Stimulated activated naive CD8-positive, alpha-beta T cell treated with anti-CD3 and anti-CD28 coated beads, Interleukin-15, amount 100 ng/mL, for 72 hours (primary cell): ENCODE results near the gene CDH4.

ENCODE experiments used
- ATAC-seq: fragments of 150-1000 bp; cut with Tn5 transposase; 2 replicates; pipeline ENCODE4 v1.10.0; 2021; ENCODE audit warnings: mild to moderate bottlenecking, moderate library complexity
- DNase-seq, 2 donors: peaks; one replicate each; pipeline ENCODE4 v3.0.0; 2021 to 2022
- H3K27ac Mint-ChIP-seq, 2 donors: one replicate each; pipeline ENCODE4 v1.8.0; 2022; ENCODE audit warnings: mild to moderate bottlenecking in 2 of 2, mixed read lengths in 2 of 2, moderate library complexity in 2 of 2
- H3K27me3 Mint-ChIP-seq: one replicate; pipeline ENCODE4 v1.8.0; 2022; ENCODE audit warnings: mixed read lengths
- H3K4me1 Mint-ChIP-seq: one replicate; pipeline ENCODE4 v1.8.0; 2022; ENCODE audit warnings: mild to moderate bottlenecking, mixed read lengths
- H3K4me3 Mint-ChIP-seq, 2 donors: one replicate each; pipeline ENCODE4 v1.8.0; 2022; ENCODE audit warnings: mild to moderate bottlenecking in 2 of 2, mixed read lengths in 2 of 2, moderate library complexity in 1 of 2
- H3K9me3 Mint-ChIP-seq, 2 donors: one replicate each; pipeline ENCODE4 v1.8.0; 2022; ENCODE audit warnings: mixed read lengths in 2 of 2

The CDH4 gene

DNA sequence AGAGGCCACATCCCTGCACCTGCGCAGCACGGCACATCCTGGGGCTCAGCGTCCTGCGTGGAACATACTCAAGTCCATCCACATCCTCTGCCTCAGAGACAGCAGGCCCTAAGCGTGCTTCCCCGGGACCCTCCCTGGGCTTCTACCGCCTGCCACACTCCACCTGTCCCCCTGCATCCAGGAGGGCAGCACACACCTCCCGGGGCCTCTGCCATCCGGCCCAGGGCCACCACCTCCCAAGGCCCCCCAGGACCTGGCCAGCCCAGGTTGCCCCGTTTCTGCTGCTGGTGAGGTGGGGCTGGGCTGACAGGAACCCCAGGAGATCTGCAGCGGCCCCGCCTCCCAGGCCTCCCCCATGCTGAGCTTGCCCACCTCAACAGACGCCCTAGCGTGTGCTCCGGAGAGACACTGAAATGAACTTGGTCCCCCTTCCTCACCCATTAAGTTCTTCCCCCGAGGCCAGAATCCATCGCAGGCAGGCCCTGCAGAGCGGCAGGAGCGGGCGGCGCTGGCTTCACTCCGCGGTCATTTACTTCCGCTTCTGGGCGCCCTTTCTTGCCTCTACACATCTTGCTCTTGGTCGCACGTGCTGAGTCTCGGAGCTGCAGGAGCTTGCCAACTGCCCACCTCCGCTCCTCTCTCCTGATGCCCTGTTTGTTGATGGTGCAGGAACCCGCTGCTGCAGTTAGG lies 578.3 kb downstream of the CDH4 start:
- no peaks in the 10 kb centered on the region for H3K9me3 Mint-ChIP-seq

DNA sequence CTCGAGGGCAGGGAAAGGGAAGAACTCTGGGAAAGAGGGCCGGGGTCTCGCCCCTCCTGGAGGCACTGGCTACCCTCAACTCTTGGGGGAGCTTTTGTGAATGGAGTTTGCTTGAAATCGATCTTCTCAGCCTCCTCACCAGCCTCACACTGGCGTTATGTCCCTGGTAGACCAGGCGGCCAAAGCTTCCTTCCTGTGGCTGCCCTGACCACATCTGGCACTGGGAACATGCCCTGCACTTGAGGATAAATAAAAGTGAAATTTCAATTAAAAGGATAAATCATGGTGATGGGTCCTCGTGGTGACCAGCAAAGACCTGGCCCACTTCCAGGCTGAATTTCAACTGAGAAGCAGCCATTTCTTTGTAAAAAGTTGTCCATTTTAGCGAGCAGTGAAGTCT lies 578.9 kb downstream of the CDH4 start:
- H3K4me3 Mint-ChIP-seq: no peak overlapping the region
- ATAC-seq (no peak), DNase-seq (no peak)
- no peaks in the 10 kb centered on the region for H3K4me1 Mint-ChIP-seq
- H3K27me3 Mint-ChIP-seq: peaks cover 20% of the 10 kb centered on the region
- H3K27ac Mint-ChIP-seq: no peak overlapping the region
- no peaks in the 10 kb centered on the region for H3K9me3 Mint-ChIP-seq

More for the DNA sequence above, 578.3 kb downstream of the CDH4 start:
- DNase-seq: no peak
- Mint-ChIP-seq H3K27me3 (peaks cover 20% of the 10 kb centered on the region), H3K4me3 (no peak overlapping the region), H3K4me1 (no peaks in the 10 kb centered on the region), H3K27ac (no peak overlapping the region)
- ATAC-seq: no peak

DNA sequence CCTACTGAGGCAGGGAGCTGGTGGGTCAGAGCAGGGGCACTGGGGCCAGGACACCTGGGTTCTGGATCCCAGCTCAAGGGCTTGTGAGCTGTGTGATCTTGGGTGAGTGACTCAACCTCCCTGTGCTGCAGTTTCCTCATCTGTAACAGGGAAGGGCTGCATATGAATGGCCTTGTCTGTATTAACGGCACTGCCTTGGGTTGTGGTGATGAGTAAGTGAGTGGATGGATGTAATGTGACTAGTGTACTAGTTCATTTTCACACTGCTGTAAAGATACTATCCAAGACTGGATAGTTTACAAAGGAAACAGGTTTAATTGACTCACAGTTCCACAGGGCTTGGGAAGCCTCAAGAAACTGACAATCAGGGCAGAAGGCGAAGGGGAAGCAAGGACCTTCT lies 580.1 kb downstream of the CDH4 start:
- no peaks in the 10 kb centered on the region for H3K4me1 Mint-ChIP-seq
- no peak for DNase-seq
- peaks cover 20% of the 10 kb centered on the region for H3K27me3 Mint-ChIP-seq
- ATAC-seq: no peak
- no peak overlapping the region for H3K27ac Mint-ChIP-seq
- H3K4me3 Mint-ChIP-seq: no peak overlapping the region
- H3K9me3 Mint-ChIP-seq: no peaks in the 10 kb centered on the region

DNA sequence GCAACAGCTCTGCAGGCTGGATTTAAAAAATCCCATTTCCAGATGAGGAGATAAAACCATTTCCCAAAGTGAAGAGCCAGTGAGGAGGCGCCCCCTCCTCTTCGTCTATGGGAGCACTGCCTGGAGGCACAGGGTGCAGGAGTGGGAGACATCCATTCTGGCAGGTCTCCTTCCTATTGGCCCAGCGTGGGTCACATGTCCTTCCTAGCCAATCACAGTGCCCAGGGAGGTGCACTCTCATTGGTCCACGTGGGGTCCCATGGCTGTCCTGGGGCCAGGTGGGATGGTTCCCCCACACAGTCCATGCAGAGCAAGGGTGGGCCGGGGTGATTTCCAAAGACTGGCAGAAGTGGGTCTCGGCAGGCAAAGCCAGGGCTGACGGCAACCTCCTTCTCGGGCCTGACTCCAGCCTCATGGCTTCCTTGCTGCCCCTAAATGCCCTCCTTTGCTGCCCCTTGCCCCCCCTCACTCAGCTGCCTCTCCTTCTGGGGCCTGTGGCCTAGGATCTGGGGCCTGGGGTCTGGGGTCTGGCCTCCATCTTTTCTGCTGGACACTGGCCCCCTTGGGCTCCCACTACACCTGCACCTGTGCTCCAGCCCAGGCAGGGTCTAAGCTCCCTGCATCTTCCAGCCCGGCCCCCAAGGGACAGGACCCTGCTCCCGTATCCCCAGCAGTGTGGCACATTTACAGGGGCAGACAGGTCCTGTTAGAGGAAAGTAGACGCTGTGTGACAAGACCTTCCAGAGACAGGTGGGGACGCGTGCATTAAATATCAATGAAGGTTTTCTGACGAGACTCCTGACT lies 581.9 kb downstream of the CDH4 start:
- no peak for DNase-seq
- Mint-ChIP-seq H3K9me3 (no peaks in the 10 kb centered on the region), H3K4me1 (no peaks in the 10 kb centered on the region), H3K27ac (no peak overlapping the region), H3K27me3 (peaks cover 20% of the 10 kb centered on the region), H3K4me3 (no peak overlapping the region)
- ATAC-seq: no peak

DNA sequence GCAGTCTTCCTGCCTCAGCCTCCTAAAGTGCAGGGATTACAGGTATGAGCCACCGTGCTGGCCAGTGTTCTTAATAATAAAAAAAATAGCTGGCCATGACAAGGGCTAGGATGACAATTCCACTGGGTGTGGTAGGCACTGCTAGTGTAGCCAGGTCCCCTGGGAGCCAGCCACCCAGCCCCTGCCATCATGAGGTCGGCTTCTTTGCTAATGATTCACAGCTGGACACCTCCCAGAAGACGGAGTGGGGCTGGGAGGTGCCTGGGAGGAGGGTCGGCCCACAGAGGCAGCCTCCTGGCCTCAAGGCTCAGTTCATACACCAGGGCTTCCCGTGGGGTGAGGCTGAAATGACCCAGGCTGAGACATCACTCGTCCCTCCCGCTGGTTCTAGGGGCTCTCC lies 583.2 kb downstream of the CDH4 start:
- H3K9me3 Mint-ChIP-seq: no peaks in the 10 kb centered on the region
- no peak overlapping the region for H3K4me3 Mint-ChIP-seq
- H3K27ac Mint-ChIP-seq: no peak overlapping the region
- no peak for DNase-seq
- peaks cover 18% of the 10 kb centered on the region for H3K27me3 Mint-ChIP-seq
- no peak for ATAC-seq
- no peaks in the 10 kb centered on the region for H3K4me1 Mint-ChIP-seq

DNA sequence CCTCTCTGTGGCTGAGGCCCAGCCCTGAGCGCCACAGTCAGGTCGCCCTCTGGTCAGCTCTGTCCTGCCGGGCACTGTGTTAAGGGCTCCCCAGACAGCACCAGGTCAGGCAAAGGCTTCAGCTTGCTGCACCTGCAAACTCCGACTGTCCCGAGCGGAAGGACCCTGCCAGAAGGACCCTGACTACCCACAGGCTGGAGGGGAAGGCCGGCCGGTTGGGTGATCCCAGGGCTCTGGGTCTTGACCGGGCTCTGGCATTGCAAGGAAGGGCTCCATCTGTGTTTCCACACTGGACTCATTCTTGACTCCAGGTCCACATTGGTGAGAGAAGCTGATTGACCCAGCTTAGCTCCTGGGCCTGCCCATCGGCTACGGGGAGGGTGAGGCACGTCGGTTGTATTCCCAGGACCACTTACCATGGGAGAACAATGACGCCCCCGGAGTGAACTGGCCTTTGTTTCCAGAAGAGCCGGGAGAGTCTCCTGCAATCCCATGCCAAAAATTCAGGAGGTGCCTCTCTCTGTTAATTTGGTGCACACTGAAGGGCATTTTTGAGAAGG lies 583.8 kb downstream of the CDH4 start:
- Mint-ChIP-seq H3K4me1 (no peaks in the 10 kb centered on the region), H3K27ac (no peak overlapping the region), H3K4me3 (no peak overlapping the region), H3K9me3 (no peaks in the 10 kb centered on the region), H3K27me3 (peaks cover 12% of the 10 kb centered on the region)
- DNase-seq: no peak
- ATAC-seq: no peak

DNA sequence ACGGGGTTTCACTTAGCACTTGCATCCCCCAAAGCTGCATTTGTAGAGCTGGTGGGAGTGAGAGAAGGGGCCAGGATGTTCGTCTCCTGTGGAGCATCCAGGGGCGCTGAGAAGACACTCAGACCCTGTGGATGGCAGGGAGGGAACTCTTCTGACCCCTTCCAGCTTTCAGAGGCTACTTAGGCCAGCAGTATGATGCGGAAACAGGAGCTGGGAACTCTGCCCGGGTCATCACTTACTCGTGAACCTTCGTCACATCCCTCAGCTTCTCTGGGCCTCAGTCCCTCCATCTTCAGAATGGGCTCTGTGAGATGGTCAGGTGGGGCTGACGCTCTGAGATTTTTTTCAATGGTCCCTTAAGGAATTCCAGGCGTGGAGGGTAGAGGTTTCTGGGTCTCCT lies 585.1 kb downstream of the CDH4 start:
- no peaks in the 10 kb centered on the region for H3K9me3 Mint-ChIP-seq
- DNase-seq: no peak
- H3K4me3 Mint-ChIP-seq: no peak overlapping the region
- H3K27ac Mint-ChIP-seq: no peak overlapping the region
- ATAC-seq: no peak
- H3K4me1 Mint-ChIP-seq: no peaks in the 10 kb centered on the region
- H3K27me3 Mint-ChIP-seq: peaks cover 4% of the 10 kb centered on the region

DNA sequence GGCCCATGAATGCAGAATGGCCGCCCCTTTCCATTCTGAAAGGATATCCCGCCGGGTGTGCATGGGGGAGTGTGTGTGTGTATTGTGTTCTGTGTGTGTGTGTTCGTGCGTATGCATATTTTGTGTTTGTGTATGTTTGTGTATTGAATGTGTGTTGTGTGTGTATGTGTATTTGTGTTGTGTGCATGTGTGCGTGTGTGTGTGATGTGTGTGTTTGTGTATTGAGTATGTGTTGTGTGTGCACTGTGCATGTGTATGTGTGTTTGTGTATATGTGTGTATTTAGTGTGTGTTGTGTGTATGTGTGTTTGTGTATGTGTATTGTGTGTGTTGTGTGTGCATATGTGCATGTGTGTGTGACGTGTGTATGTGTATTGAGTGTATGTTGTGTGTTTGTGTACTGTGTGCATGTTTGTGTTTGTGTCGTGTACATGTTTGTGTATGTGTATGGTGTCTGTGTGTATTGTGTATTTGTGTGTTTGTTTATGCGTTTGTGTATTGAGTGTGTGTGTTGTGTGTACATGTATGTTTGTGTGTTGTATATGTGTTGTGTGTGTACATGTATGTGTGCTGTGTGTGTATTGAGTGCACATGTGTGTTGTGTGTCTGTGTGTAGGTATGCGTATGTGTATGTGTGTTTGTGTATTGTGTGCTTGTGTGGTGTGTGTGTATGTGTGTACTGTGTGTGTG lies 587.3 kb downstream of the CDH4 start:
- H3K4me3 Mint-ChIP-seq: no peak overlapping the region
- no peaks in the 10 kb centered on the region for H3K27me3 Mint-ChIP-seq
- no peaks in the 10 kb centered on the region for H3K4me1 Mint-ChIP-seq
- ATAC-seq (no peak), DNase-seq (no peak)
- H3K27ac Mint-ChIP-seq: no peak overlapping the region
- no peaks in the 10 kb centered on the region for H3K9me3 Mint-ChIP-seq

DNA sequence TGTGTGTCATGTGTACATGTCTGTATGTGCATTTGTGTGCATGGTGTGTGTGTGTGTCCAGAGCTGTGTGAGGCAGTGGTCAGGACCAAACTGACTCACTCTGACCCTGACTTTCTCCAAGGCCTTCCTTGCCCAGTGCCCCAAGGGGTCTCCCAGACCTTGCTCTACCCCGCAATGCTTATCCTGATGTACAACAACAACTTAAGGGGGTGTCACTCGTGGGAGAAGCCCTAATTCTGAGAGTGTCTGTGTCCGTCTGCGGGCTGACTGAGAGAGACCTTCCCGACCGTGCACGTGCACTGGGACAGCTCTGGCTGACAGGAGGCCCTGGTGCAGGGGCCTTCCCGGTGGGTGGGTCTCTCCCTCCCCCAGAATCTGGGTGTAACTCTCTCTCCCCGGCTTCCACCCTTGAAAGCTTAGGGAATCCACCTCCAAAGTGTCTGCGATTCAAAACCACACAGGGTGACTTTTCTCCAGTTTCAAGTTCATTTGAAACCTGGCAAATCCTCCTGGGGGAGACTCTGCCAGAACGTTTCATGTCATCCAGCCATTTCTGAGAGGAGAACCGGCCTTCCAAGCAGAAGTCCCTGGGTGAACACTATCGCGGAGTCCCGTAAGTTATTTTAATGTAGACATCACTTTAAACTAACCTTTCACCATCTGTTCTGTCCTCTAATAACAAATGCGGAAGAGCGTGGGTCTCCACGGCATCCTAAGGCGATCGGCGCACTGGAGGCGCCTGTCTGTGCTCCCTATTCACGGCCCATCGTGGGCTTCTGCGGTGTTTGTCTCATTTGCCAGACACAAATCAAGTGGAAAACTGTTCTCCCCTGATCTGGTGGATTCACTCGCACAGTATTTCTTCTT lies 588.1 kb downstream of the CDH4 start:
- no peak for ATAC-seq
- DNase-seq: no peak
- H3K4me3 Mint-ChIP-seq: no peak overlapping the region
- no peaks in the 10 kb centered on the region for H3K9me3 Mint-ChIP-seq
- H3K27me3 Mint-ChIP-seq: no peaks in the 10 kb centered on the region
- H3K4me1 Mint-ChIP-seq: no peaks in the 10 kb centered on the region
- H3K27ac Mint-ChIP-seq: no peak overlapping the region

DNA sequence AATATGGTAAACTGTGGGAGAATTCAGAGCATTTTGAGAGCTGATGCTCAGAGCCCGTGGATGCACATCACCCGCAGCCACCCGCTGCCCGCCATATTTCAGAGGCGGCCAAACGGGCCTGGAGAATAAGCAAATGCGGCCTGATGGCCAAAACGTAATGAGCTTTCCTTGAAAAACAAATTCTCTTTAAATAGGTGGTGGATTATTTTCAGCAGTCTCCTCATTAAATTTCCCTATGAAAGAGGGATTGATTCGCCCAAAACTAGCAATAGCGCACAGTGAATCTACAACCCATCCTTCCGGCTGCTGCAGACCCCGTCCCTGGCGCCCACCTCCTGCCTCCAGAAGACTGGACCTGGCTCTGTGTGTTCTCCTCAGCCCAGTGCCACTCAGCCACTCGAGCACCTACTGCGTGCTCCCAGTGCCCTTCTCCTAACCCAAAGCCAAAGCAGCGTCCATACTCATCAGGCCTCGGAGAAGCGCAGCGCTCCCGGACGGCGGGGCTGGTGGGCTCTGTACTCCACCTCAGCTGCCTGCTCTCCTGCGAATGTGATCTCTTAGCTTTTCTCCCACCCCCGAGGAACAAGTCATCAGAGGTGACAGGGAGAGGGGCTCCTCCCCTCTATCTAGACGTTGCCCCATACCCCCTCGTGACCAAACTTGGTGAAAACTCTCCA lies 588.9 kb downstream of the CDH4 start:
- DNase-seq (no peak), ATAC-seq (no peak)
- Mint-ChIP-seq H3K27ac (peak overlapping the region in 1 of 2 donors; percentile 6), H3K27me3 (no peaks in the 10 kb centered on the region), H3K4me3 (no peak overlapping the region), H3K9me3 (no peaks in the 10 kb centered on the region), H3K4me1 (no peaks in the 10 kb centered on the region)

DNA sequence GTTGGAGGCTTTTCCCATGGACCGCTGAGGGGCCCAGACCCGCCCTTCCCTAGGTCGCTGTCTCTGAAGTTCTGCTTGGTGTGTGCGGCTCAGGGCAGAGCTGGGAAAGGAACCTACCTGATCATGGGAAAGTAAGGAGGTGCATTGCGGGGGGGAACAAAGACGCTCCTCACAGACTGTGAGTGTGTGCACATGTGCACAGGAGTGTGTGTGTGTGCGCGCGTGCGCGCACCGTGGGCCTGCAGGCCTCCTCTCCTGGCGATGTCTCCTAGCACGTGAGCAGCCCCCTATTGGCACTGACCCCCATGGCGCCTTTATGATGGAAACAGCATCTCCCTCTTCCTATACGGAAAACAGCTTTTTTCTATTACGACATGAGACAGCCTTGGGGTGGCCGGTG lies 589.5 kb downstream of the CDH4 start:
- H3K9me3 Mint-ChIP-seq: no peaks in the 10 kb centered on the region
- no peaks in the 10 kb centered on the region for H3K4me1 Mint-ChIP-seq
- DNase-seq (no peak), ATAC-seq (no peak)
- peak overlapping the region in 1 of 2 donors; percentile 6 for H3K27ac Mint-ChIP-seq
- H3K27me3 Mint-ChIP-seq: no peaks in the 10 kb centered on the region
- H3K4me3 Mint-ChIP-seq: no peak overlapping the region

DNA sequence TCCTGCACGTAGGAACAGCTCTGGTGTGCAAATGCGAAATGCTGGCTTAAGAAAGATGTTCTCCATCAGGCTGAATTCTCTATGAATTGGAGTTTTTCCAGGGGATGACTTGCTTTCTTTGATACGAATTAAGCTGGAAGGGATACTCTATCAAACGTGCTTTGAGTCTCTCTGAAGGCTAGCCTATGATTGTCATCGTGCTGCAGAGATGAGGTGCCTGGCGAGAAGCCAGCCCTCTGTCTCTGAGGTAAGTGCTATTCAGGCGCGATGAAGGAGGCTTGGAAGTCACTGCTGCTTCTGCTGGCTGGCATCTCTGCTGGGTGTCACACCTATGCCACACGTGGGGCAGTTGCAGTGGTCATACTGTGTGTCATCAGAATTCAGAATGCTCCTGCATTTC lies 589.9 kb downstream of the CDH4 start:
- no peaks in the 10 kb centered on the region for H3K9me3 Mint-ChIP-seq
- DNase-seq: no peak
- no peaks in the 10 kb centered on the region for H3K27me3 Mint-ChIP-seq
- no peak for ATAC-seq
- no peak overlapping the region for H3K27ac Mint-ChIP-seq
- no peaks in the 10 kb centered on the region for H3K4me1 Mint-ChIP-seq
- no peak overlapping the region for H3K4me3 Mint-ChIP-seq

DNA sequence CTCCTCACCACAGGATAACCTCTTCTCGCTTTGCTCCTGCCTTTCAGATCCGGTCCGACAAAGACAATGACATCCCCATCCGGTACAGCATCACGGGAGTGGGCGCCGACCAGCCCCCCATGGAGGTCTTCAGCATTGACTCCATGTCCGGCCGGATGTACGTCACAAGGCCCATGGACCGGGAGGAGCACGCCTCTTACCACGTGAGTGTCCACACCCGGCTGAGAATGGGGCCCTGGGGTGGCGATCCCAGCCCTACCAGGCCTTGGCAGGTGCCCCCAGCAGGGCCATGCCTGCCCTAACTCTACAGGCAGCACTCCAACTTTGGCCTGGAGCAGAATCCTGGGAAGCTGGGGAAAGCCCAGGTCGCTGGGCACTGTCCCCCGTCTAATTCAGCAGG lies 592.6 kb downstream of the CDH4 start:
- ATAC-seq (no peak), DNase-seq (no peak)
- no peaks in the 10 kb centered on the region for H3K9me3 Mint-ChIP-seq
- H3K4me3 Mint-ChIP-seq: no peak overlapping the region
- no peak overlapping the region for H3K27ac Mint-ChIP-seq
- H3K27me3 Mint-ChIP-seq: no peaks in the 10 kb centered on the region
- H3K4me1 Mint-ChIP-seq: no peaks in the 10 kb centered on the region

DNA sequence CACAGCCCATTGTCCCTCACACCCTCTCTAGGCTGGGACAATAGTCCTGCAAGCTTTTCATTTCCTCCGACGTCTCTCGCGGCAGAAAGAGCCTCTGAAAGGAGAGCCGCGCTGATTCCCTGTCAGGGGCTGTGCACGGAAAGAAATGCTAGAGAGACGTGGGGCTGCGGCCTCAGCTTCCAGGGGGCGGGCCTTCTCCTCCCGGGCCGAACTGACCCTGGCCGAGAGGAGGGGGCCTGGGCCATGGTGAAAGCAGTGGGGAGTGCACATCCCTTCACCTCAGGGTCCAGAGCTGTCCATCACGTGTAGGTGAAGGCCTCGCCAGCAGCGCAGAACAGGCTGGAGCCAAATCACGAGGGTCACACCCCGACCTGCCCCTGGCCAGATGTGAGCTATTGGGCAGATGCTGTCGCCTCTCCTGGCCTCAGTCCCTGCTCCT lies 593.2 kb downstream of the CDH4 start:
- ATAC-seq (no peak), DNase-seq (no peak)
- Mint-ChIP-seq H3K4me3 (no peak overlapping the region), H3K9me3 (no peaks in the 10 kb centered on the region), H3K4me1 (no peaks in the 10 kb centered on the region), H3K27ac (no peak overlapping the region), H3K27me3 (no peaks in the 10 kb centered on the region)

DNA sequence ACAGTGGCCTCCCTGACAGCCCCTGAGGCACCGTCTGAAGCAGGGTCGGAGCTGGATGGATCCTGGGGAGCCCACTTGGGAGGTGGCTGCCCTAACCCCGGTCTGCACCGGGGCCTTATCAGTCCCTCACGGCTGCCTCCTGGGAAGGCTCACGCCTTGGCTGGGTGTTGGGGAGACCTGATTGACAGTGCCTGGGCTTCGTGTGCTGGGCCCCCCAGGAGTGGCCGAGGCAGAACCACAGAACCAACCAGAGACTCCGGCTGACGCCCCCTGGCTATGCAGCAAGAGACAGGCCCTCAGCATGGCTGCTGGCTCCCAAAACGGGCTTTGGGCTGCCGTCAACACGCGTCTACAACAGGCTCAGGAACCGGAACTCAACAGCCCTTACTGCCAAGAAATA lies 594.0 kb downstream of the CDH4 start:
- Mint-ChIP-seq H3K4me1 (no peaks in the 10 kb centered on the region), H3K9me3 (no peaks in the 10 kb centered on the region), H3K27me3 (no peaks in the 10 kb centered on the region), H3K27ac (no peak overlapping the region), H3K4me3 (no peak overlapping the region)
- DNase-seq (no peak), ATAC-seq (no peak)
